MV-4-11 (cell line): ENCODE results near the gene ANKRD40CL.
"Not testable (repeated sequence)": the region's sequence is repeated elsewhere in the genome, so short reads cannot be mapped to it uniquely, and the experiment has no call there.

ENCODE experiments used
- DNase-seq: peaks from one replicate; lab custom pipeline; 2025; lab: John Stamatoyannopoulos, UW

The ANKRD40CL gene, protein sequence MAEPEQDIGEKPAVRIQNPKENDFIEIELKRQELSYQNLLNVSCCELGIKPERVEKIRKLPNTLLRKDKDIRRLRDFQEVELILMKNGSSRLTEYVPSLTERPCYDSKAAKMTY

DNA sequence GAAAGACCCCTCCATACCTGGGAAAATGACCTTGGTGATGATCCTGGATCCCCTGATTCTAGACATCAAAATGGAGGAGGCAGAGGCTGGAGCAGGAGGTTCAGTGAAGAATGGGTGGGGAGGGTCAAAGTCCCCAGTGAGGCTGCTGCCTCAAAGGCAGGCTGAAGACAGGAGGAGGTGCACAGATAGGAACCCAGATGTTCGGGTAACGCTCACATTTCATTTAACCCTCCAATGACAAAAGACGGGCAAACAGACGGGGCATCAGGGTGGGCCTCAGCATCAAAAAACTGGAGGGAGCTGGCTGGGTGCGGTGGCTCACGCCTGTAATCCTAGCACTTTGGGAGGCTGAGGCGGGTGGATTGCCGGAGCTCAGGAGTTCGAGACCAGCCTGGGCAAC is at the start of gene ANKRD40CL:
ANKRD40CL (minus strand) TSS at position 73 of the 400 bp plus-strand sequence. CDS start 605 bp downstream, outside the sequence.
- no peak for DNase-seq

DNA sequence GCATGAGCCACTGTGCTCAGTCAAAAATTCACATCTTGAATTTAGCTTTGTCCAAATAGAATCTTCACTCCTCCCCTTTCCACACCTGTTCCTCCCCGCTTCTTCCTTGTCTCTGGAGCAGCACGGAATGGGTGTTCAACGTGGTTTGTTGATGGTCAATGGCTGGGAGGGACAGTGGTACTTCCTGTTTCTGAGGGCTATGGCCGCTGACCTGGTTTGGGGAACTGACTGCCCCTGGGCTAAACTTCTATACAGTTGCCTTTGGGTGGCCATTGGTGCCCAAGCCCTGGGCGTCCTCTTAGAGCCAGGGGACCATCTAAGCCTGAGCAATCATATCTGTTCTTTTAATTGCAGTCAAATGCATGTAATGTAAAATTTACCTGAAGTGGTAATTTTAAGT is 49.0 kb upstream of the ANKRD40CL start:
- no peak for DNase-seq

DNA sequence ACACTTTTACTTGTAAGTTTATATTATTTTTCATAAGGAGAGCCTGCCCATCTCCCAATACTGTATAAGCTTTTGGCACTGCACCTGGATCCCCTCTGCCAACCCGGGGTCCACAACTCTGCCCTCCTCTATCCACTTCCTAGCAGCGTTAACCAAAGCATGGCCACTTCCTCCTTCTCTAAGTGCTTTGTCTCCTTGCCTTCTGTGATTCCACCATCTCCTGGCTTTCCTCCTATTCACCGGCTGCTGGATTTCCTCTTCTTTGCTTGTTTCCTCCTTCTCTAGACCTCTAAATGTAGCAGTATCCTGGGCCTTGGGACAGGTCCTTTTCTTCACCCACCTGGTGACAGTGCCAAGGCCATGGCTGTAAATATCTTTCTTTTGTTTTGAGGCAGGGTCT is 48.1 kb upstream of the ANKRD40CL start:
- peak; percentile 37 for DNase-seq

DNA sequence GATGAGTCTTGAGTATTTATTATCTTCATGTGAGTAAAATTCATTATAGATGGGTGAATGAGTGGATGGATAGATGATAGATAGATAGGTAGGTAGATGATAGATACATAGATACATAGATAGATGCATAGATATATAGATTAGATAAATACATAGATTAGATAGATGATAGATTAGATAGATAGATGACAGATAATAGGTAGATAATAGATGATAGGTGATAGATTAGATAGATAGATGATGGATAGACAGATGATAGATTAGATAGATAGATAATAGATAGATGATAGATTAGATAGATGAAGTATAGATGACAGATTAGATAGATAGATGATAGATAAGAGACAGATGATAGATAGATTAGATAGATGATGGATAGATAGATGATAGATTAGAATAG is 46.3 kb upstream of the ANKRD40CL start:
- no peak for DNase-seq

DNA sequence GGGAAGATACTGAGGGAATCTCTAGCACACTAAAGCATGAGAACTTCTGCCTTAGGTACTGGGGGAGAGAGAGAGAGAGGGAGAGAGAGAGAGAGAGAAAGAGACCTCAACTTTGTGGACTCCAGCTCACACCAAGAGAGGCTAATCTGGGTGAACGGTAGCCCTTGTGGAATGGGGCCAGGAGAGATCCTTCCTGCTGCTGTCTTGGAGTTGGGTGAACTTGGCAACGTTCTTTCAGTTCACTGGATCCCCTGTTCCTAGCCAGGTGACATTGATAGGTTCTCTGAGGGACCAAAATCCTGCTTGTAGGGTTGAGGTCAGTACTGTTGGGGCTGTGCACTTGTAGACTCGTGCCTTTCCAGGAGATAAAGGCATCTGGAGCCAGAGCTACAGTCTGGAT is 41.6 kb upstream of the ANKRD40CL start:
- no peak for DNase-seq

DNA sequence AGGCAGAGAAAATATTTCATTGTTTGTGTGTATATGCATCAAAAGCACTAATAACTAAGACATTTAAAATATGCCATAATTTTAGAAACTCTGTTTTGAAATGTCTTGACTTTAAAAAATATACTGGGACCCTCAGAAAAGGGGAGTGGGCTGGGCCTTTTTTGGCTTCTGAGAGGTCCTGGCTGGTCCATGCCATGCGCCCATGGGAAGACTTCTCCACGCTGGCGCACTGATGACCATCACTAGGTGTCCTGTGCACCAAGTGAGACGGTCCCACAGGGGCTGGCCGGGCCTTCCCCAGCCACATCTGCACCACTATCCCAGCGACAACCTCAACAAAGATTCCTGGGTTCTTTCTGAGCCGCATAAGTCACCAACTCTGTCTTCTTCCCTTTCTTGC is 41.1 kb upstream of the ANKRD40CL start:
- no peak for DNase-seq

DNA sequence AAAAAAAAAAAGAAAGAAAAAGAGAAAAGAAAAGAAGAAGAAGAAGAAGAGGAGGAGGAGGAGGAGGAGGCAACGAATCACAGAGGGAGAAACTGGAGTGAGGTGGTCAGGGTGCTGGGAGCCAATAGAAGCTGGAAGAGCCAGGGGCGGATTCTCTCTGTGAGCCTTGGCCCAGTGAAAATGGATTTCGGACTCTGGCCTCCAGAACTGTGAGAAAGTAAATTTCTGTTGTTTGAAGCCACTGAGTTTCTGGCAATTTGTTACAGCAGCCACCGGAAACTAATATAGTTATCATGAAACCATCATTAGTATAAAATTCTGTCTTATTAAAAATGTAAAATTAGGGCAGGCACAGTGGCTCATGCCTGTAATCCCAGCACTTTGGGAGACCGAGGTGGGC is 40.4 kb upstream of the ANKRD40CL start:
- DNase-seq: no peak

DNA sequence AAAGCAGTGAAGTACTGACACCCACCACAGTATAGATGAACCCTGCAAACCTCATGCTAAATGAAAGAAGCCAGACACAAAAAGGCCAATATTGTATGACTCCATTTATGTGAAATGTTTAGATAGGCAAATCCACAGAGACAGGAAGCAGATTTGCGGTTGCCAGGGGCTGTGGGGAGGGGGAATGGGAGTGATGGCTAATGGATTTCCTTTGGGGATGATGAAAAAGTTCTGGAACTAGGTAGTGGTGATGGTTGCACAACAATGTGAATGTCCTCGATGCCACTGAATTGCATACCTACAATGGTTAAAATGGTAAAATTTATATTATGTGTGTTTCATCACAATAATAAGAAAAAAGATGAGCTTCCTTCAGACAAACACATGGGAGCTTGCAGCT is 39.7 kb upstream of the ANKRD40CL start:
- DNase-seq: no peak

DNA sequence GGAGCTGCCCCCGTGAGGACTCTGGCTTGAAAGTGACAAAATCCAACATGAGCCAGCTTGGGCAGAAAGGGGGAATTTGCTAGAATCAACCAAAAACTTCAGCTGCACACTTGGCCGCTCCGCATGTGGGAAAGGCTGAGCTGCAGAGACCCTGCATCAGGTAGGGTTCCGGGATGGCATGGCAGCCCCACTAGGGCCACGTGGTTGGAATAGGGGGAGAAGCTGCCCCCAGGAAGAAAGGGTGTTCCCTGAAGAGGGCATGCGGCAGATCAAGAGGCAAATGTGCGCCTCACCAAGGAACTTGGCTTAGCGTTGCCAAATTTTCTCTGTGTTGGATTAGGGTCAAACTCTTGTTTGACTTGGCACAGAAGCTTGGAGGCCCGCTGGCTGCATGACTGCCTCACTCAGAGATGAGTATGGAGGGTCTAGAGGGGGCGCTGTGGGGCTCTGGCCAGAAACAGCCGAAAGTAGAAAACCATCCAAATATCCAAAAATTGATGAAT is 38.9 kb upstream of the ANKRD40CL start:
- no peak for DNase-seq

DNA sequence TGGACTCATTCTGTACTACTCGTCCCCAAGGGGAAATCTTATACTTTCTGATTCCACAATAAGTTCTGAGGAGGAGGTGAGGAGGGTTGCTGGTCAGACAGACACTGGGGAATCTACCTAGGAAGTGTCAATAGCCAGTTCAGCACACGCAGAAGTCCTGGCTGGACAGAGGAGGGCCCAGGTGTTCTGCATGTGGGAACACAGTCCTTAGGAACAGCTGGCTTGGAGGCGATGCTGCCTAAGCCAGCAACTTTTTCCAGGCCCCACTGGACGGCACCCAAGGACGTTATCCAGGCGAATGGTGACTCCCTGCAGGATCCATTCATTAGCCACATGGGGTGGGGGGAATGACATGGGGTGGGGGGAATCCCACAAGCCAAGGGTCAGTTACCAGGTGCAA is 38.2 kb upstream of the ANKRD40CL start:
- DNase-seq: no peak

DNA sequence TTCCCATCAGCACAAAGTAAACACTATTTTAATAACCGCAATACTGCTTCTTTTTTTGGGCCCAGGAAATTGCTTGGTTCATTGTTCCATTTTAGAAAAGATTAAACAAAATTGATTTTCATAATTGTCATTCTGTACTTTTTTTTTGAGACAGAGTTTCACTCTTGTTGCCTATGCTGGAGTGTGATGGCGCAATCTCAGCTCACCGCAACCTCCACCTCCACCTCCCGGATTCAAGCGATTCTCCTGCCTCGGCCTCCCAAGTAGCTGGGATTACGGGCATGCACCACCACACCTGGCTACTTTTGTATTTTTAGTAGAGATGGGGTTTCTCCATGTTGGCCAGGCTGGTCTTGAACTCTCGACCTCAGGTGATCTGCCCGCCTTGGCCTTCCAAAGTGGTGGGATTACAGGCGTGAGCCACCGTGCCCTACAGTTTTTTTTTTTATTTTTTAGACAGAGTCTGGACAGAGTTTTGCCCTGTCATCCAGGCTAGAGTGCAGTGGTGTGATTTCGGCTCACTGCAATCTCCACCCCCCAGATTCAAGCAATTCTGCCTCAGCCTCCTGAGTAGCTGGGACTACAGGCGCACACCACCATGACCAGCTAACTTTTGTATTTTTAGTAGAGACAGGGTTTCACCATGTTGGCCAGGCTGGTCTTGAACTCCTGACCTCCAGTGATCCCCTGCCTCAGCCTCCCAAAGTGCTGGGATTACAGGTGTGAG is 37.6 kb upstream of the ANKRD40CL start:
- not testable (repeated sequence) for DNase-seq

DNA sequence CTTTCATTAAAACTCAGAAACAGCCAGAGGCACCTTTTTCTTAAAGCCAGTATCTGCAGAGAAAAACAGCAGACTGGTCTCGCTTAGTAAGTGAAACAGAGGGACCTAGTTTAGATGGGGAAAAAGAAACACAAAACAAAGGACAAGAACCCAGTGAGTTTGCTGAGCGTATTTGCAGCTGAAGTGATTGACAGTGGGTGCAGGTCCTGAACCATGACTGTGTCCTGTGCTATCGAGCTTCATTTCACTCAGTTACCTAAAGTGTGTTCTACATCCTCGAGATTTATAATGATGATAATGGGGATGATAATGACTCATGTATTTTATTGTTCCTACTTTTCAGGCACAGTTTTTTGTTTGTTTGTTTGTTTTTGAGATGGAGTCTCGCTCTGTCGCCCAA is 36.4 kb upstream of the ANKRD40CL start:
- DNase-seq: no peak

DNA sequence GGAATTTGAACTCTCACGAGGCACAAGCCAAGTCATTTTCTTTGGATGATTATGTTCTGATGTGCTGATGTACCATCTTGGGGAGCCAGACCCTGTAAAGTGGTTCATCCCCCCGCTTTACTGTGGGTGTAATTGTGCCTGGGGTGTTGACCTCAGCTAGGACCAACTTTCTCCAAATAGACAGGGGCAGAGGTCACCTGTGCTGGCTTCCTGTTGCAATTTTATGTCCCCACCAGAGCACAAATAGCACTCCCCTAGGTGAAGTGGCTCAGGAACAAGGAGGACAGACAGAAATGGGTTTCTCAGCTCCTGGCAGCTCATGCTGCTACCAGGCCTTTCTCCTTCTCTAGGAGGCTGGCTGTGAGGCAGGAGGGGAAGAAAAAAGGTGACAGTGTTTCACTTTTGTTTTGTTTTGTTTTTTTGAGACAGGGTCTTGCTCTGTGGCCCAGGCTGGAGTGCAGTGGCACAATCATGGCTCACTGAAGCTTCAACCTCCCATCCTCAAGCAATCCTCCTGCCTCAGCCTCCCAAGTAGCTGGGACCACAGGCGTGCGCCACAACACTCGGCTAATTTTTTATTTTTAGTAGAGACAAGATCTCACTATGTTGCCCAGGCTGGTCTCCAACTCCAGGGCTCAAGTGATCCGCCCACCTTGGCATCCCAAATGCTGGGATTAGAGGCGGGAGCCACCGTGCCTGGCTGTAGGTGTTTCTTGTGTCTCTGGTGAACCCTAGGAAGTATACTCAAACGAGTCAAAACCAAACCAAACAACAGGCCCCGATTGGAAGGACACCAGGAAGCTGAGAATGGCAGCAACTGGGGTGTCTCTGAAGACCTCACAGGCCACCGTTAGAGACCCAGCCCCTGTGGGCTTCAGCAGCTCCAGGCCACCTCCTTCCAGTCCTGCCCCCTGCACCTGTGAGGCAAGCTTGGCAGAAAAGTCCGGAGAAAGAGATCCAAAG is 35.6 kb upstream of the ANKRD40CL start:
- DNase-seq: no peak

DNA sequence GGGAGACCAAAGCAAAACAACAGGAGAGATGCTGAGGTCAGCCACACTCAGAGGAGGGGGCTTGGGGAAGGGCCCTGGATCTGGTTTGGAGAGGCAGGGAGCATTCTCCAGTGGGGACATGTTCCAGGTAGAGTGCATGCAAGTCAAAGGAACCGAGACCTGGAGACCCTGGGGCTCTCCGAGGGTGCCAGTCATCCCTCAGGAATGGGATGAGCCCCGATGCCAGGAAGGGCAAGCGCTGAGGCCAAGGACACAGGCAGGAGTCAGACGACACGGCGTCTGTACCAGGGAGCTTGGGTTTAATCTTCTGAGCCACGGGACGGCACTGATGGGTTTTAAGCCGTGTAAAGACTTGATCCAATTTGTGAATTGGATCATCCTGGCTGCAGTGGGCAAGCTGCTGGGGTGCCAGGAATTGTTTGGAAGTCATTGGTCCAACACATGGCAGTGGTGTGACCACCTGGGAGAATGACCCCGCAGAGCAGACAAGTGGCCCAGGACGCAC is 32.9 kb upstream of the ANKRD40CL start:
- no peak for DNase-seq

DNA sequence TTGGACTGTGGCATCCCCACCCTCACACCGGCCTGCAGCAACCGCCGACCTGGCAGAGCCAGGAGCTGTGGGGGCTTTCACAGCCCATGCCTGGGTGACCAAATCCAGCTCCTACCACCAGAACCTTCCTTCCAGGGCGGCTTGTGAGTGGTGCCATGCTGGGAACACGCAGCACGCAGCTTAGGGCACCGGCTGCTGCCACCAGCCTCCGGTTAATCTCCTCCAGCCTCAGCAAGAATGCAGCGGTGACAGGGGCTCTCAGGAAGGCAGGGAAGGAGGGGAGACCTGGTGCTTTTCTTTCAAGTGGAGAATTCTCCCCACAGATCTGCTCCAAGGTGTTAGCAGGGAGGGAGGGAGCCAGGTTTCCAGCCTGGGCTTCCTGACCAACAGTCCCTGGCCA is 32.3 kb upstream of the ANKRD40CL start:
- no peak for DNase-seq

DNA sequence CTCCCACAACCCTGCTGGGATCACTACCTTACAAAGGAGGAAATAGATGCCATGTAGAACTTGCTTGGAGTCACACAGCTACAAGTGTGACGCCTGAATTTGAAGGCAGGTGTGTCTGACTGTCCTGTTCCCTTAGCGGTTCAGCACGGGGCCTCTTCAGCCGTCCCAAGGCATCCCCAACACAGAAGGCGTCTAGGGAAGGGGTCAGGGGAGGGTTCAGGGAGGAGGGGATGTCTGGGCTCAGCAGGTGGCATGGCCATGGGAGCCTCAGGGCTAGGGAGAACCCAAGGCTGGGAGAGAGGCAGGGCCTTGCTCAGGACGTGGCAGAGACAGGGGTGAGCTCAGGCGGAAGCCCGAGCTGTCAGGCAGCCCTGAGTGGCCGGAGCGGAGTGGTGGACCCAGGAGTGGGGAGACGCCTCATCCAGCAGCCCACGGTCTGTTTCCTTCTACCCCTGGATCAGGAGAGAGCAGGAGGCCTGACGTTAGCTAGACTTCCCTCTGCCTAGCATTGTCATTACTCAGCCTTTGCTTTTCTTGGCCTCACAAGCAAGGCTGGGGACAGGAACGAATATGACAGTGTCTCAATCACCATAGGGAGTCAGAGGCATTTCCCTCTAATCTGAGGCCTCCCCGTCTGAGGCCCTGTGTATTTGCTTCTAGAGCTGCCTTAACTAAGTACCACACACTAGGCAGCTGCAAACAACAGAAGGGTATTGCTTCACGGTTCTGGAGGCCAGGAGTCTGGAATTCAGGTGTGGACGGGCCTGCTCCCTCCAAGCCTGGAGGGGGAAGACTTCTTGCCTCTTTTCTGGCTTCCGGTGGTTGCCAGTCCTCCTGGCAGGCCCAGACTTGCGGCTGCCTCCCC is 31.3 kb upstream of the ANKRD40CL start:
- no peak for DNase-seq

DNA sequence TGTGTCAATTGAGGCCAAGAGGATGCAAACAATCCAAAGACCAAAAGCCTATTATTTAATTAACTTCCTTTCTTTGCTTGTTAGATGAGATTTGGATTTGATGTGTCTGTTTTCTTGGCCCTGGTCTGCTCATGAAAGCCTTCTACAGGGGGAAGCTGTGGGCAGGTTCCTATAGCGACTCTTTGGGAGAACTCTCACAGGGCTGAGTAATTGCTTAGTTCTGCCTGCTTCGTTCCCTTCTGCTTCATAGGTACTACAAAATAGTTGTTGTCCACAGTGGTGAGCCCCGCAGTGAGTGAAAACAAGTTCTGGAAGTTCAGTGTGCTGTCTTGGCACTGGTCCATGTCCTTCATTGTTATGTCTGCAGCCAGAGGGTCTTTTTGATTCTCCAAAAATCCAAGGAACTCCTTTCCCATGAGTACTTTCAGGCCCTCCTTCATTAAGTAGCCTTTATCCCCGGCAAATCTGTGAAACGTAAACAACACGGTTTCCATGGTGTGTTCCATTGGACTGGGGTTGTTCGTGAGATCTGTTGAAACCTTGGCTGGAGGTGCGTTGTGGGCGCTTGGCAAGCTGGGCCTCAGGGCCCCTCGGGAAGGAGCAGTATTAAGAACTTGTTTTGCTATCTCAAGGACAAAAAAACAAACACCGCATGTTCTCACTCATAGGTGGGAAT is 30.0 kb upstream of the ANKRD40CL start:
- DNase-seq: peak; percentile 32

DNA sequence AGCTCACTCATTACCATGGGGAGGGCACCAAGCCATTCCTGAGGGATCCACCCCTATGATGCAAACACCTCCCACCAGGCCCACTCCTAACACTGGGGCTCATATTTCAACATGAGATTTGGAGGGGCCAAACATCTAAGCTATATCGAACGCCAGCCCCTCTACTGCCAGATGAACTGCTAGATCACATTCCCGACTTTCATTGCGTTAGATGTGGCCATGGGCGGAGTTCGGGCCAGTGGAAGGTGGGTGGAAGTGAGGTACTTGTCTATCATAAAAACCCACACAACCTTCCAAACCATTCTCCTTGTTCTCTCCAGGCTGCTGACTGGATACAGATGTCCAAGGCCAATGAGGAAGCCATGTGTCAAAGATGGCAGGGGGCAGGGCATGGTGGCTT is 27.0 kb upstream of the ANKRD40CL start:
- DNase-seq: no peak

DNA sequence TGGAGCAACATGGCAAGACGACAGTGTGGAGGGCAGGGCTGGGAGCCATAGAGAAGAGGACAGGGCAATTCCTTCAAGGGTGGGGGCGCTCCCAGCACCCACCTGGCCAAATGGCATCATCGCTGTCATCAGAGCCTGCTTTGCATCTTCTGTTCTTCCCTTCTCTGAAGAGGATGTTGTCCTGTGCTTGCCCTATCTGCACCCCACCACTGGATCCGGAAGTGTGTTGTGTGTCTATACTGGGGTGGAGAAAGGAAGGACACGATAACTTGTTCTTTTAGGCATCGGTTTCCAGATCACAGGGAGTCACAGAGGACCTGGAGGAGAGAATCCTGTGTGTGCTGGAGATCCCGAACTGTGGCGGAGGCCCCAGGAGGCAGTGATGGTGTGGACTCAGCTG is 25.7 kb upstream of the ANKRD40CL start:
- DNase-seq: no peak

DNA sequence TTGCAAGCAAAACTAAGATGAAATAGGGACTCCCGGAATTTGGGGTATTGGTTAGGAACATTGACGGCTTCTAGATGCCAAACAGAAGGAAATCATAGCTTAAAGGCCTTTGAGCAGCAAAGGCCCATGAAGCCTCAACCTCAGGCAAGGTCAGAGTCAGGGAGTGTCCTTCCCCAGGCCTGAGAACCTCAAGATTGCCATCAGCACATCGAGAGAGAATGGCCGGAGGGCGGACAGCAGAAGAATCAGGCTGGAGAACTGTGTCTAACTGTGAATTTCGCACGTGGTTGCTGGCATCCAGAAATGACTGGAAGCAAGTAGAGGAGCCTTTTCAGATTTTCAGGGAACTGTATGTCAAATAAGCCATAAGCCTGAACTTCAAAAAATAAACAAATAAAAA is 24.8 kb upstream of the ANKRD40CL start:
- DNase-seq: no peak

DNA sequence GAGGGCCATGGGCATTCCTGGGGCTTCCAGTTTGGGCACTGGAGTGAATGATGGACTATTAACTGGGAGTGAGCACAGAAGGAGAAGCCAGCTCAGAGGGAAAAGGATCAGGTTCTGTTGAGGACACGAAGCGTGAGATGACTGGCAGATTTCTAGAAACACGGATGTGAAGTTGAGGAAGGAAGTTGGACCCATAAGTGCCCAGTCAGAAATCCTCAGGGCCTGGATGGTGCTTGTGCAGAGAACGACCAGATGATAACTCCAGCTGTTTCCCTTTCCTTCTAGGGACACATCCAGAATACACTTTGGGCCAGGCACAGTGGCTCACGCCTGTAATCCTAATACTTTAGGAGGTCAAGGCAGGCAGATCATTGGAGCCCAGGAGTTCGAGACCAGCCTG is 23.3 kb upstream of the ANKRD40CL start:
- DNase-seq: no peak
